Memory B cell (primary cell): Measurements from ENCODE around the gene STRBP.
A peak's percentile ranks its signal among the peaks of the same experiment; 100 is the strongest.
"Not testable (repeated sequence)": the region's sequence is repeated elsewhere in the genome, so short reads cannot be mapped to it uniquely, and the experiment has no call there.

Experiments
- ATAC-seq: fragments of 150-1000 bp; cut with Tn5 transposase; 2 replicates; pipeline ENCODE4 v1.10.0; 2021; ENCODE audit warnings: low read depth, mild to moderate bottlenecking, moderate library complexity
- DNase-seq, 2 donors: peaks; one replicate each; pipeline ENCODE4 v3.0.0; 2022; ENCODE audit warnings: low spot score in 2 of 2
- H3K27ac Mint-ChIP-seq: one replicate; pipeline ENCODE4 v1.8.0; 2022; ENCODE audit warnings: mild to moderate bottlenecking, moderate library complexity, mixed read lengths
- H3K27me3 Mint-ChIP-seq: one replicate; pipeline ENCODE4 v1.8.0; 2022; ENCODE audit warnings: mixed read lengths
- H3K36me3 Mint-ChIP-seq: one replicate; pipeline ENCODE4 v1.8.0; 2022; ENCODE audit warnings: mild to moderate bottlenecking, mixed read lengths
- H3K4me1 Mint-ChIP-seq: one replicate; pipeline ENCODE4 v1.8.0; 2022; ENCODE audit warnings: mixed read lengths
- H3K4me3 Mint-ChIP-seq: one replicate; pipeline ENCODE4 v1.8.0; 2022; ENCODE audit warnings: mild to moderate bottlenecking, moderate library complexity, mixed read lengths
- H3K9me3 Mint-ChIP-seq: one replicate; pipeline ENCODE4 v1.8.0; 2022; ENCODE audit warnings: mixed read lengths

STRBP gene

DNA sequence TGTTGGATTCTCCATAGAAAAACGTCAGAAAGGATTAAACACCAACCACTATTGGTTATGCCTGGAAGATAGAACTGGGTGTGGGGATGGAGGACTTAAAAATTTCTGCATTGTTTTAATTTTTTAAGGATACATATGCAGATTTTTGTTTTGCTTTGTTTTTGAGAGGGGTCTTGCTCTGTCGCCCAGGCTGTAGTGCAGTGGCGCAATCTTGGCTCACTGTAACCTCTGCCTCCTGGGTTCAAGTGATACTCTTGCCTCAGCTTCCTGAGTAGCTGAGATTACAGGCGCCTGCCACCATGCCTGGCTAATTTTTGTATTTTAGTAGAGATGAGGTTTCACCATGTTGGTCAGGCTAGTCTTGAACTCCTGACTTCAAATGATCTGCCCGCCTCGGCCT is 2.7 kb upstream of the STRBP start:
- H3K27ac Mint-ChIP-seq, H3K27me3 Mint-ChIP-seq, DNase-seq, H3K36me3 Mint-ChIP-seq, ATAC-seq, H3K9me3 Mint-ChIP-seq, H3K4me3 Mint-ChIP-seq: not testable (repeated sequence)
- peaks cover 31% of the 10 kb centered on the region for H3K4me1 Mint-ChIP-seq

DNA sequence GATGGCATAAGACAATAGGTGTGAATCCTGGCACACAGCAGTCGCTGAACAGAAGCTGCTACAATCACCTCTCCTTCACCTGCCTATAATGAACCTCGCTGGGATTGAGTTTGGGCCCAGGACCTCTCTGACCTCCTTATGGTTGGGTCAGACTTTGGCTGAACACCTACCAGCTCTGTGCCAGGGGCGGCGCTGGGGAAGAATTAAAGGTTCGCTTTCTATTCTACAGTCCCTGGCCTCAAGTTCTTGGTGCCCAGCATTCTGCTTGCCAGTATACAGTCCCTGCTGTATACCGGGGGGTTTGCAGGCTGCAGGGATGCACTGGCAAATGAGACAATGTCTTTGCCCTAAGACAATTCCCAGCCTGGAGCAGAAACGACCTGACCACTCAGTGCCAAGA is 895 bp upstream of the STRBP start:
- DNase-seq (peak in 1 of 2 donors; percentile 20), ATAC-seq (no peak)
- Mint-ChIP-seq H3K36me3 (no peaks in the 10 kb centered on the region), H3K27ac (peak overlapping the region; percentile 76), H3K9me3 (no peaks in the 10 kb centered on the region), H3K4me3 (peak overlapping the region; percentile 86), H3K27me3 (no peaks in the 10 kb centered on the region), H3K4me1 (peaks cover 40% of the 10 kb centered on the region)

DNA sequence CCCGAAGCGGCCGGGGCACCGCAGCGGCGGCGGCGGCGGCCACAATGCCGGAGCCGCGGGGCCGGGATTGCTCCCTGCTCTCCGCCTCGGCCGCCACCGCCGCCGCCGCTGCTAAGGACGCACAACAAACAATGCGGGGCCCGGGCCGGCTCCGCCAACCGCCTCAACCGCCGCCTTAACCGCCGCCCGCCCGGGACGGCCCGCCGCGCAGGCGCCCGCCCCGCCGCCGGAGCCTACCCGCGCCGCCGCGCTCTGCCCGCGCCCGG is 254 bp downstream of the STRBP start:
- Mint-ChIP-seq H3K27me3 (no peaks in the 10 kb centered on the region), H3K9me3 (no peaks in the 10 kb centered on the region), H3K4me3 (peak overlapping the region; percentile 86), H3K36me3 (no peaks in the 10 kb centered on the region), H3K4me1 (peaks cover 44% of the 10 kb centered on the region), H3K27ac (peak overlapping the region; percentile 76)
- no peak for DNase-seq
- ATAC-seq, result peak; percentile 4

DNA sequence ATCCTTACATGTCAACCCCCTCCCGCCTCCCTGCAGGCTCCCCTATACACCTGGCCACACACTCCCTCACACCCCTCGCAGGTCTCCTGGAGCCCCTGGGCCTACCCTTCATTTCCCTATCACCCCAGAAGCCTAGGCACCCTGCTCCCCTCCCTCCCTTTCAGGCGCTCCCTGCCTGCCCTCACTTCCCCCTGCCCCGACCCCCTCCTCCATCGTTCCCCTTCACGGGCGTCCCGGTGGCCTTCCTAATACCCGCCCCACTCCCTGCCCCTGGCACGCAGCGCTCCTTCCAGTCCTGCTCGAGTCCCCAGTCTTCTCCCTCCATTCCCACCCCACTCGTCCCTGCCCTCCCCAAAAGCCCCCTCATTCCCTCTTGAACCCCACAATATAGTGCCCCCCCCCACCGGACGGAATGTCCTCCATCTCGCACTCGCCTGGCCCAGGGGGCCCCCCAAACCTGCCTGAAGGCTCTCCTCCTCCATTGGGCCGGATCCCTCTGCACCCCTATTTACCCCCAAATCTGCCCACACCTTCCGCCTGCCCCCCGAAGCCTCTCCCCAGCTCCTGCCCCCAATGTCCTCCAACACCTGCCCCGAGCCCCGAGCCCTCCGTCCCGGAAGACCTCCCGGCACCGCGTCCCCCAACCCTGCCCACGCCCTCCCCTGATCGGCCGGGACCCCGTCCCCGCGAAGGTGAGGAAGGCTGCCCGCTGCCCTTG is 746 bp downstream of the STRBP start:
- Mint-ChIP-seq H3K4me1 (peaks cover 48% of the 10 kb centered on the region), H3K9me3 (no peaks in the 10 kb centered on the region), H3K27me3 (no peaks in the 10 kb centered on the region), H3K36me3 (peaks cover 2% of the 10 kb centered on the region), H3K4me3 (peak overlapping the region; percentile 86), H3K27ac (peak overlapping the region; percentile 76)
- ATAC-seq (no peak), DNase-seq (peak; percentile 8 to 21)

DNA sequence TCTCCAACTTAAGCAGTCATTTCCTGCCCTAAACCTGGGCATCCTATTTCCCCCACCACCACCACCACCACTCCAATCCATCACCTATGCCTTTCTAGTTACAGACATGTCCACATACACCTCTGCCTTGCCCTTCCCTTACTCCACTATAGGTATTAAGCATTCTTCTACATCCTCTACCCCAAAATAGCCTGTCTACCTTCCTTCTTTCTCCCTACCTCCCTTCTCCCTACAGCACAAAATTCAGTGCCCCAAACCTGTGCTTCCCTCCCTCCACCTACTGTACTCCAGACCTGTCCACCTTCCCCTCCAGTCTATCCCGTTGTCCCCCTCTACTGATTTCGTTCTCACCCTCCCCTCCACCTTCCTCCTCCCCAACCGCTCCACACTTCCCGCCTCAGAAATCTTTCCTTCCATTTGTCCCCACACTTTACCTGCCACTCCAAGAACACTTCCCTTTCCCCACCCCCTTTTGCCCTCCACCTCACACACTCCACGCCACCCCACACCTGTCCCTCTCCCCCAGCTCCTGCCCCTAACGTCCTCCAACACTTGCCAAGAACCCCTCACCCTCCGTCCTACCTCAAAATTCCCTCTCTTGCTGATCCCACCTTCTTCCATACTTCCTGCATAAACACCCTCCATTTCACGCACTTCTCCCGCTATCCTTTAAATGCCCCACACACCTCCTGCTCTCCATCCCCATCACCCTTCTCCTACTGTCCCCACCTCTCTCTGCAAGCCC is 1.6 kb downstream of the STRBP start:
- peak overlapping the region; percentile 86 for H3K4me3 Mint-ChIP-seq
- no peak for ATAC-seq
- H3K36me3 Mint-ChIP-seq, result peaks cover 2% of the 10 kb centered on the region
- no peak for DNase-seq
- H3K27me3 Mint-ChIP-seq, result no peaks in the 10 kb centered on the region
- peaks cover 51% of the 10 kb centered on the region for H3K4me1 Mint-ChIP-seq
- no peaks in the 10 kb centered on the region for H3K9me3 Mint-ChIP-seq
- peak overlapping the region; percentile 76 for H3K27ac Mint-ChIP-seq

DNA sequence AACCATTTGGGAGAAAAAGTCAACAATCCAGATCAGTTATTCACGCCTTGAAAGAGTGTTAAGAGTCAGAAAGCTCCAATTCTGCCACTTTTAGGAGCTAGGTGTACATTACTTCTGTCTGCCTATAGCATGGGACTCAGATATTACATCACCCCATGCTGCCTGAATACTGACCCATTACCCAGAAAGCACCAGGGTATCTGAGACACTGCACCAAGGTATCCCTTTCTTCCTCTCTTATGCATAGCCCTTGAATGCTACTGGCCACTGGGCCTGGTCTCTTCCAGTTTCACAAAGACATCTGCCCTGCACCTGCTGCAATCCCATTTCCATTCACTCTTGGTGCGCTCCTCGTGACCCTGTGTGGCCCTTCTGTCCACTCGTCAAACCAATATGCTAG is 2.6 kb downstream of the STRBP start:
- Mint-ChIP-seq H3K27ac (peak overlapping the region; percentile 22), H3K27me3 (no peaks in the 10 kb centered on the region), H3K9me3 (no peaks in the 10 kb centered on the region), H3K4me1 (peaks cover 60% of the 10 kb centered on the region), H3K36me3 (peaks cover 2% of the 10 kb centered on the region), H3K4me3 (peak overlapping the region; percentile 86)
- no peak for DNase-seq
- ATAC-seq, result no peak

DNA sequence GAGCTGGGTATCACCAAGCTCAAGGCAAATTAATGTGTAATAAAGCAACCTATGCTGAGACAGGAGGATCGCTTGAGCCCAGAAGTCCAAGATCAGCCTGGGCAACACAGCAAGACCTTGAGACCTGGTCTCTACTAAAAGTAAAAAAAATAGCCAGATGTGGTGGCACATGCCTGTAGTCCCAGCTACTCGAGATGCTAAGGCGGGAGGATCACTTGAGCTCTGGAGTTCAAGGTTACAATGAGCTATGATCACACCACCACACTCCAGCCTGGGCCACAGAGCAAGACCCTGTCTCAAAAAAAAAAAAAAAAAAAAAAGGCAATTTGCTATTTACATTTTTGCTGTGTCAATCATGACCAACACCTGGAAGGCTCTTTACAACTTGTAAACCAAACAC is 5.2 kb downstream of the STRBP start:
- H3K4me1 Mint-ChIP-seq, result peaks cover 68% of the 10 kb centered on the region
- H3K27ac Mint-ChIP-seq, result peak overlapping the region; percentile 15
- H3K4me3 Mint-ChIP-seq, result no peak overlapping the region
- H3K9me3 Mint-ChIP-seq, result no peaks in the 10 kb centered on the region
- no peak for ATAC-seq
- peaks cover 8% of the 10 kb centered on the region for H3K36me3 Mint-ChIP-seq
- no peaks in the 10 kb centered on the region for H3K27me3 Mint-ChIP-seq
- no peak for DNase-seq

DNA sequence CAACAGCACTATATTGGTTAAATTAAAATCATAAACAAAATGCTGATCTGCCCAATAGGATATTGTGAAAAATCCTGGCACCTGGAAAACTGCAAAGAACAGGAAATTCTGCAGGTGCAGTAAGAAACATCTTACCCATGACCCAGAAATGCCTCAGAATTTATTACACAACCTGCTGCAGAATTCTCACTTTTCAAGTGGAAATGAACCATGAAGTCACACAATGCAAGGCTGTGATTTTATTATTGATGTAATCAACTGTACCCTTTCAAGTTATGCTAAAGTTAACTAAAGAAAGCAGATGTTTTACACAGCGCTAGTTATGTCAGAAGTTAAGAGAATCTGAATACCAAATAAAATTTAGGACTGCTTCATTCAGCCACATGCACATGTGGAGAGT is 6.0 kb downstream of the STRBP start:
- no peak overlapping the region for H3K4me3 Mint-ChIP-seq
- H3K27ac Mint-ChIP-seq, result no peak overlapping the region
- no peak for ATAC-seq
- H3K36me3 Mint-ChIP-seq, result peaks cover 11% of the 10 kb centered on the region
- no peaks in the 10 kb centered on the region for H3K27me3 Mint-ChIP-seq
- H3K4me1 Mint-ChIP-seq, result peaks cover 67% of the 10 kb centered on the region
- H3K9me3 Mint-ChIP-seq, result no peaks in the 10 kb centered on the region
- no peak for DNase-seq

DNA sequence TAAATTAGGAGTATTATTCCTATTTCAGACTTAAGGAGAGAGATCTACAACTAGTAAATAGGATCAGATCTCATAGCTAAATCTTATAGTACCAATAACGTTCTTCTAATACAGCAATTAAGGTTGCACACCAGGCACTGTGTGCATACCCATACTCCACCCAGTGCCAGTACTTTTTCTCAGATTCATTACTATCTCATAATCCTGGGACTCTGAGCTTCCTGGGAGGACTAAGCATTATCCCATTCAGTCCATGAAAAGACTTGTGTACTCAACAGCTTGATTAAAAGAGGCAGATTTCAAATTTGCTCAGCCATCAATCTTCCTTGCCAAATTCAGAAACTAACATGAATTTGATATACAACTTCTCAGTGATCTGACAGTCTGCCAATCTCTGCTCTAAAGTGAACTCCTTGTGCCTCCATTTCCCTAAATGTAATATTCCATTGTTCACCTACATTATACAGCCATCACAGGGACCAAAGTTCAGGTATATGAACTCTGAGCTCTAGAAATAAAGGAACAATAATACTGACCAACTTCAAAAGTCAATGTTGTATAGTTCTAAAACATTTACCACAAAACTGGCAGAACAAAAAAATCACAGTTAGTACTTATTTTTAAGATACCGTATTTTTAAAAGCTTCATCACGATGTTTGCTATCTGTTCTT is 7.2 kb downstream of the STRBP start:
- H3K36me3 Mint-ChIP-seq, result peaks cover 17% of the 10 kb centered on the region
- peak overlapping the region; percentile 79 for H3K27ac Mint-ChIP-seq
- H3K4me1 Mint-ChIP-seq, result peaks cover 65% of the 10 kb centered on the region
- no peak for ATAC-seq
- H3K9me3 Mint-ChIP-seq, result peaks cover 2% of the 10 kb centered on the region
- DNase-seq, result no peak
- H3K27me3 Mint-ChIP-seq, result no peaks in the 10 kb centered on the region
- H3K4me3 Mint-ChIP-seq, result no peak overlapping the region

DNA sequence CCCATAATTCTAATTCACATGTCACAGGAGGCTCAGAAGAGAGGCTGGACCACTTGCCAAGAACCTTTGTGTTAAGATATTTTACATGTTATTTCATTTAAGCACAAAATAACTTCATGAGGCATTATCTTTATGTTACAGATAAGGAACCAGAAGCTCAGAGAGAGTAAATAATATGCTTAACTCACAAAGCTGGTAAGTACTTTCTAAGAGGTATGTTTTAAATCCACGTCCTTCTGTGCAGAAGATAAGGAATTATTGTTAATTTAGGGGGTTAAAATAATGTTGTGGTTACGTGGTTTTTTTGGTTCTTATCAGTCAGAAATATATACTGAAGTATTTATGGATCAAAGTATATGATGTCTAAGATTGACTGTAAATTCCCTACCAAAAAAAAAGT is 8.0 kb downstream of the STRBP start:
- peak overlapping the region; percentile 2 for H3K27ac Mint-ChIP-seq
- DNase-seq (no peak), ATAC-seq (no peak)
- H3K9me3 Mint-ChIP-seq, result peaks cover 3% of the 10 kb centered on the region
- H3K4me3 Mint-ChIP-seq, result no peak overlapping the region
- H3K36me3 Mint-ChIP-seq, result peaks cover 18% of the 10 kb centered on the region
- H3K4me1 Mint-ChIP-seq, result peaks cover 60% of the 10 kb centered on the region
- no peaks in the 10 kb centered on the region for H3K27me3 Mint-ChIP-seq

DNA sequence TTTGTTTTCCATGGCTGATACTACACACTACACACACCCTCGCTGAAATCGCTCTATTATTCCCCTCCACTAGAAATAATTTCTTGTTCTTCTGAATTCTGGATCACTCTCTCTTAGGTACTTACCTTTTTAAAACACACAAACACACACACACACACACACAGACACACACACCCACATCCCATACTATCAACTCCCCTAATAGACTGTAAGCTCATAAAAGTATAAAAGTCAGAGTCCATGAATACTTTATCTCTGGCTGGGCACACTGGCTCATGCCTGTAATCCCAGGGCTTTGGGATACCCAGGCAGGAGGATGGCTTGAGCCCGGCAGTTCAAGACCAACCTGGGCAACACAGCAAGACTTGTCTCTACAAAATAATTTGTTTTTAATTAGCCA is 11.1 kb downstream of the STRBP start:
- Mint-ChIP-seq H3K36me3 (peaks cover 19% of the 10 kb centered on the region), H3K4me1 (peaks cover 58% of the 10 kb centered on the region), H3K4me3 (no peak overlapping the region), H3K27me3 (no peaks in the 10 kb centered on the region), H3K27ac (peak overlapping the region; percentile 1), H3K9me3 (peaks cover 3% of the 10 kb centered on the region)
- DNase-seq (no peak), ATAC-seq (no peak)

DNA sequence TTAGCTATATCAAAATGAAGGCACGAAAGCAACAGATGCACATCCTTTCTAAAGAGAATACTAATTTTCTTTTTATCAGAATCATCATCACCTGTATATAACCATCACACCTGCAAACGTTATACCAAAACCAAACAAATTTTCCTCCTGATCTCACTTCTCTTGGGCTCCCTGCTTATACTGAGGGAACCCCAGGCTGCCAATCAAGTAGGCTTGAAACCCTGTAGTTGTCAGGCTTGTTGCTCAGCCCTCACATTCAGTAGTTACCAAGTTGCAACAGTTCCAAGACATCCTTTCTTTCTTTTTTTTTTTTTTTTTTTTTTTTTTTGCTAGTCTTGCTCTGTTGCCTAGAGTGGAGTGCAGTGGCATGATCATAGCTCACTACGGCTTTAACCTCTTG is 12.7 kb downstream of the STRBP start:
- DNase-seq (no peak), ATAC-seq (no peak)
- no peak overlapping the region for H3K4me3 Mint-ChIP-seq
- H3K9me3 Mint-ChIP-seq, result peaks cover 3% of the 10 kb centered on the region
- no peaks in the 10 kb centered on the region for H3K27me3 Mint-ChIP-seq
- H3K36me3 Mint-ChIP-seq, result peaks cover 23% of the 10 kb centered on the region
- H3K4me1 Mint-ChIP-seq, result peaks cover 57% of the 10 kb centered on the region
- no peak overlapping the region for H3K27ac Mint-ChIP-seq

DNA sequence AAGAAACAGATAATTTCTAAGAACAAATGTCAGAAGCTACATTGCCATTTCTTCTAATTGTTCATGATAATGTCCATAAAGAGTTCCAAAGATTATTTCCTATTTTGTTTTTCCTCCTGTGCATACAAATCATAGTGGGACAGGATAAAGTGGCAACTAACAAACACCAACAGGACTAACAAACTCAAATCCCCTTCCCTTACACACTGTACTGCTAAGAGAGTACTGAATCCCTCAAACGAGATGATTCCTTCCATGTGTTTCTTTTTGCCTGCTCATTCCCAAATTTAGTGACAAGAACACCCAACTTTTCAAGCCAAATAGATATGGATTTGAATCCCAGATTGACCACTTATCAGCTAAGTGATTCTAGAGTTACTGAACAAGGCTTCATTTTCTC is 15.2 kb downstream of the STRBP start:
- H3K4me1 Mint-ChIP-seq, result peaks cover 43% of the 10 kb centered on the region
- no peak overlapping the region for H3K4me3 Mint-ChIP-seq
- peaks cover 17% of the 10 kb centered on the region for H3K36me3 Mint-ChIP-seq
- peaks cover 3% of the 10 kb centered on the region for H3K9me3 Mint-ChIP-seq
- DNase-seq (no peak), ATAC-seq (no peak)
- H3K27ac Mint-ChIP-seq, result peak overlapping the region; percentile 63
- no peaks in the 10 kb centered on the region for H3K27me3 Mint-ChIP-seq

DNA sequence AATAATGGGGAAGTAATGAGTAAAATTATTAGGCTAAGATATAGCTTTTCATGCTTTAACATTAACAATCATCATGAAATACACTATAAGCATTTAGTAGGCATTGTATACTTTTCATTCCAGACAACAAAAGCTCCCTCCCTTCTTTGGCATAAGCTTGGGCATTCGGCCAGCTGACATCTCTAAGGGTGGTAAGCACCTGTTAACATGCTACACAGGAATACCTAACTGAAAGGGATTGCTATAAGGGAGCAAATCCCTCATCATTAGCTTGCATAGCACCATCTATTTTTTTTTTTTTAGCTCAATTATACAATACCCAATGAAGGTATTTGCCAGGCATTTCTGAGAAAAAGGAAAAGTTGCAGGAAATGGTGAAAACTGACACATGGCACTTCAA is 16.6 kb downstream of the STRBP start:
- H3K27ac Mint-ChIP-seq, result peak overlapping the region; percentile 59
- peaks cover 9% of the 10 kb centered on the region for H3K36me3 Mint-ChIP-seq
- no peak overlapping the region for H3K4me3 Mint-ChIP-seq
- H3K9me3 Mint-ChIP-seq, result peaks cover 2% of the 10 kb centered on the region
- ATAC-seq, result no peak
- H3K27me3 Mint-ChIP-seq, result no peaks in the 10 kb centered on the region
- peaks cover 37% of the 10 kb centered on the region for H3K4me1 Mint-ChIP-seq
- DNase-seq, result no peak
